HG03558 (cell line): ENCODE measurements around the gene LHFPL3.

ENCODE experiments used
- ATAC-seq: cut with Tn5 transposase; IDR thresholded peaks from one replicate; pipeline ENCODE4 v1.9.1; 2021; ENCODE audit warnings: moderate number of reproducible peaks; ENCODE audit not compliant: unreplicated experiment; ENCODE audit errors: extremely low read depth

The LHFPL3 gene

DNA sequence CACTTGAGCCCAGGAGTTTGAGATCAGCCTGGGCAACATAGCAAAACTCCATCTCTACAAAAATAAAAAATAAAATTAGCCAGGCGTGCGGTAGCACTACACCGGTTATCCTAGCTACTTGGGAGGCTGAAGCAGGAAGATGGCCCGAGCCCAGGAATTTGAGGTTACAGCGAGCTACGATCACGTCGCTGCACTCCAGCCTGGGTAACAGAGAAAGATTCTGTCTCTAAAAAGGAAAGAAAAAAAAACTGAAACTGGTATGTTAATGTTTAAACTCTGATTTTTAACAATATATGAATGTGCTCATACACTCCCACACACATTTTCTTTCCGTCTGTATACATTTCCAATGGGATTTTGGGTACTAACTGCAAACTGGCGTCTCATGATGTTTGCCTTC is 545.0 kb downstream of the LHFPL3 start:
- ATAC-seq: no peak

DNA sequence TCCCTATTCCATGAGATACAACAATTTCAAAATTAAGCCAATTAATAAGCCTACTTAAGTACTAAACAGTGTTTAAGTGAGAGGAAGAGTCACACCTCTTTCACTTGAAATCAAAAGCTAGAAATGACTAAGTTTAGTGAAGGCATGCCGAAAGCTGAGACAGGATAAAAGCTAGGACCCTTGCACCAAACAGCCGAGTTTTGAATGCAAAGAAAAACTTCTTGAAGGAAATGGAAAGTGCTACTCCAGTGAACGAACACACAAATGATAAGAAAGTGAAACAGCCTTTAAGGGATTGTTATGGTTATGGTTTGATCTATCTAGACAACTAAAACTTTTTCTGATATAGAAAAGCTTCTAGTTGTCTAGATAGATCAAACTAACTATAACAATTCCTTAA is 550.2 kb downstream of the LHFPL3 start:
- ATAC-seq: peak; percentile 89

DNA sequence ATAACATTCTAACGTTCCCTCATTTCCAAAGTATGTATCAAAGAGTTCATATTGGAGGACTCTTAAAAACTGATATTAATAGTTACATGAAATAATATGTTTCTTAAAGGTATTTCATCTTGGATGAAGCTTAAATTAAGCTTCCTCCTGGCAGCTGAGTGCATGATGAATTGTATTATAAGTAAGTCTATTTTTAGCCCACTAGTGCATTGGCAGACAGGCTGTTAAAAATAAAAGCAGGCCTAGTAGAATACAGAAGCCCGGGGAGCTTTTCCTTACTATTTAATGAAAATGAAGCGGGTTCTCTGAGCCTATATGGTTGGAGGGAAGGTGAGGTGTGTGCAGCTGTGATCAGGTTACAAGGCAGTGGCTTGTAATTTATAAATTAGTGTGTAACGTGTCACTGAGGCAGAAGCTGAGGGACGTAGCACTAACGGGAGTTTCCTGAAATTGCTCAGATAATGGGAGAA is 554.9 kb downstream of the LHFPL3 start:
- ATAC-seq: no peak

DNA sequence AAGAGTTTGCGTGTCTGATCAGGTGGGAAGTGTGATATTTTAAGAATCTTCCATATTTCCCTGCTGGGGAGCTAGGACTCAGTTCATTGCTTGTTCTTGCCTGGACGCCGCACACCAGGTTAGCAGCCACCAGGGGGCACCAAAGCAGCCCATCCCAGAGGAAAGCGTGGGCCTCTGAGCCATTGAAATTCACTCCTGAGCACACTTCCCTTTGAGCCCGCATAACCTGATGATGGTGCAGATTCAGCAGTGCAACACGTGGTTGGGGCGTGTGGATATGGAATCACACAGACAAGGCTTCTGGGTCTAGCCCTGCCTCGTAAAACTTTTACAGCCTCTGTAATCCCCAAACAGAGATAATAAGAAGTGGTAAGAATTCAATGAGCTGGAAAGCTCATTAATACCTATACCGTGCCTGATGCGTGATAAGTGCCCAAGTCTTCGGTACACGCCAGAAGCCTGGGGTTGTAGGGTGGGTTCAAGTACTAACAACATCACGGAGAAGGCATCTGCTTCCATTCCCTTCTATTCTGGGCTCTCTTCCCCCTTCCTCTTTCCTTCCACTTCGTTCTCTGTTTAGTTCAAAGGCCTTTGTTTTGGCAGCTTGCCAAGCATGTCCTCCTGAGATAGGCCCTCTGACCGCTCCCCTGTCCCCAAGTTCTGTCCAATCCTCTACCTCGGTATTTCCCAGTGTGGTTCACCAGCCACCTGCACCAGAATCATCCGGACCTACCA is 555.5 kb downstream of the LHFPL3 start:
- ATAC-seq: peak; percentile 54

DNA sequence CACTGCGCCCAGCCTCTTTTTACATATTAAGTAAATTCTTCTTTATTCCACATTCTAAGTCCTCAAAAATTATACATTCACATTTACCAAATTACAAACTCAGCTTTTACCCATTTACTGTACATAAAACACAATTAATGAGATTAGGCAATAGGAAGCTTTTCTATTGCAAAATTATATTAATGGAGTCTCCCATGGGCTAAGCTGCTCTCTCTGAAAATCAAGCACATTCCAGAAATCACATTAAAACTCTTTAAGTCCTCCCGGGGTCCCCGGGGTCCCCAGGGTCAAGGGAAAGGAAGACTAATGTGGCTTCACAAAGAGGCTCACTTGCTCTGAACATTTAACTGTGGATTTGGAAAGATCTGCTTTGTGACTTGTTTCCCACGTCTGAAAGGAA is 558.2 kb downstream of the LHFPL3 start:
- no peak for ATAC-seq

DNA sequence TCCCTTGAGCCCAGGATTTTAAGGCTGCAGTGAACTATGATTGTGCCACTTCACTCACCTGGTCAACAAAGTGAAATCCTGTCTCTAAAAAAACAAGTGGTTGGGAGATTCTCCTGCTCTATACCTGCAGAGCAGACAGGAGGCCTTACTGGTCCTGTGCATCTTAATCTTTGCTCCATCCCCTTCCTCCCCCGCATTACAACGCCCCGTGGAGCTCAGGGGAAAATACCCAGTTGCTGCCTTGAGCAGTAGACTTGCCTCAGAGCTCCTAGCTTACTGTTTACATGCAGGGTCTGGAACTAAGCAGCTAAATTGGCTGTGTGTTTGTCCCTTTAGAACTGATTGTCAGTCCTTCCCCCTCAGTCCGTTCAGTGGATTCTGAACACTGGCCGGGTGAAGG is 561.8 kb downstream of the LHFPL3 start:
- no peak for ATAC-seq

DNA sequence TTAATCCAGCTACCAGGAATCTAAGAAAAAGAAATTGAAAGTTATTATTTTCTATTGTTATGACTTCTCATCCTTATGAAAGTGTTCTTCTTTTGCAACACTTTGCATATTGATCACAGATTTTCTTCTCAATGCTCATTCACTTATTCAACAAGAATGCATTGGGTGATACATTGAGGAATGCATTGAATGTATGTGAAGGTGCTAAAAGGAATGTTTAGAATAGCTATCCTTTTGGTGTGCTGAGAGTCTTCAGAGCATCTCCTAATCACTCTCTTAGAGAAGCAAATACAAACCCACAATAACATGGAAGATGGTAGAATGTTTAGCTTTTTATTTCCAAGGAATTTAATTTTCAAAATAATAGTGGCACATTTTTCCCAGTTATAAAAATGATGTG is 563.5 kb downstream of the LHFPL3 start:
- no peak for ATAC-seq

DNA sequence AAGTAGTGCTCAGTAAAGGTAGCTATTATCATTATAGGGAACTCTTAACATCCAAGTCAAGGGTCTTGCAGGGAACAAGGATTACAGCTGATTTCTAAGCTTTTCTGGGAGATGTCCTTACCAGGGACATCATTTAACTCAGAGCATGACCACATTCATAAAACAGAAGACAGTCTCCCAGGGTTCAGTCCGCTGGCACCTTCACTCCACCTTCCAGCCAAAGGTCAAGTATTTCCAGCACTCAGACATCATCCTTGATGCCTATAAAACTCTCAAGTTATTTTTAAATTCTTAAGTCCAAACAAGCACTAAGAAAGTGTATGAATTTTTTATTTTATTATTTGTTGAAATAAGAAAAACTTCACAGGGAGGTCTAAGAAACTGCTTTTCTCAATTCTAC is 565.9 kb downstream of the LHFPL3 start:
- ATAC-seq: no peak

DNA sequence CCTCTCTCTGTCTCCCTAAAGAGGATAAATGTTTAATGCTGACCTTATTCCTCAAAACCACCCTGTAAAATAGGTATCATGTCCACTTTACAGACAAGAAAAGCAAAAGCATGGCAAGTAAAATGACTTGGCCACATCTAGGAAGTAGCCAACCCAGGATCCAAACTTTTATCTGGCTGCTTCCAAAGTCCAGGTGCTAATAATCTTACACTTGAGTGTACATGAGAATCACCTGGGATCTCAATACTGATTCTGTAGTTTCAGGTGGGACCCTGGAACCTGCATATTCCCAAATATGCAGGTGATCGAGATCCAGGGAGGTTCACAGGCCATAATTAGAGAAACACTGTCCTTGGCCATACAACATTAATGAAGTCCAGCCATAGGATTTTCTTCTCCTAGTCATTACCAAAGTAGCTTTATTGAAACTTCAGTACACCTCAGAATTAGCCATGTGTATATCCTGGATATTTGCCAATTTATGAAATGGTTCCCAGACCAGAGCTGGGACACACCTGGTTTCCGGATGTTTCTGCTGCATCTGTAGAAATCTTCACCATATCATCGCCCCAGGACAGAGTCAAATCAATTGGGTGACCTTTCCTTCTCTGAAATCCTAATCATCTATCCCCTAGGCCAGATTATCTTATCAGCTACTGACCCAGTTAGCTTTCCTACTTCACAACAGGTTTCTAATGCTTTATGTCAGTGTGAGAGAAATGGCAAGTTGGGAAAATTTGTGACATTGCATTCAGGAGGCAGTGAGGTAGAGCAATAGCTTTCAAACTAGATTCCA is 566.5 kb downstream of the LHFPL3 start:
- ATAC-seq: no peak

DNA sequence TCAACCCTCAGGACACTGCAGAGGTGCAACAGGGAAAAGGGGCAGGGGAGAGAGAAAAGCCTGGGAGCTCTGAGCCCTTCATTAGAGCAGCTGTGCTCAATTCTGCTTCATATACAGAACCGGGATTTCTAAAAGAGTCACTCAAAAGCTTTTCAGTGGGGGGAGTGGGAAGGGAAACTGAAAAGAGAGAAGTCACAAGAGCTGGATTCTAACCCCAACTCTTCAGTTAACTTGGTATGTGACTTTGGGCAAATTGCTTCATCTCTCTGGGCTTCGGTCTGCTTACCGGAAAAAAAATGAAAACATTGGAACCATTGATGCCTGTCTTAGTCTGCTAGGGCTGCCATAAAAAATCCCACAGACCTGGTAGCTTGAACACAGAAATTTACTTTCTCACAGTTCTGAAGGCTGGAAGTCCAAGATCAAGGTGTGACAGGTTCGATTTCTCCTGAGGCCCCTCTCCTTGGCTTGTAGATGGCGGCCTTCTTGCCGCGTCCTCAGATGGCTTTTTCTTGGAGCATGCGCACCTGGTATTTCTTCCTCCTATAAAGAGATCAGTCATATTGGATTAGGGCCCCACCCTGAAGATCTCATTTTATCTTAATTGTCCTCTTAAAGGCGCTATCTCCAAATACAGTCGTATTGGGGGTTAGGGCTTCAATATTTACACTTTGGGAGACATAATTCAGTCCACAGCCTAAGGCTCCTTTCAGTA is 567.3 kb downstream of the LHFPL3 start:
- ATAC-seq: no peak

DNA sequence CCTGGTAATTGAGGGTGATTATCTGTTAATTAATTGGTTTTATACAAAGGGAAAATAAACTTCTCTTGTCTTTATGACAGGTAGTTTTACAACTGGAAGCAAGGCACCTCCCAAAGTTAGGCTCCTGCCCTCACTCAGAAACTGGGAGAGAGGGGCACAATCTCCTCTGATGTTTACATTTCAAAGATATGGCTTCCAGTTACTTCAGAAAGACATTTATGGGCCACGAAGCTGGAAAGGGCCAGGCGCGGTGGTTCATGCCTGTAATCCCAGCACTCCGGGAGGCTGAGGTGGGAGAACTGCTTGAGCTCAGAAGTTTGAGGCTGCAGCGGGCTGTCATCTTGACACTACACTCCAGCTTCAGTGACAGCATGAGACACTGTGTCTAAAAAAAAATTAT is 570.0 kb downstream of the LHFPL3 start:
- ATAC-seq: no peak

DNA sequence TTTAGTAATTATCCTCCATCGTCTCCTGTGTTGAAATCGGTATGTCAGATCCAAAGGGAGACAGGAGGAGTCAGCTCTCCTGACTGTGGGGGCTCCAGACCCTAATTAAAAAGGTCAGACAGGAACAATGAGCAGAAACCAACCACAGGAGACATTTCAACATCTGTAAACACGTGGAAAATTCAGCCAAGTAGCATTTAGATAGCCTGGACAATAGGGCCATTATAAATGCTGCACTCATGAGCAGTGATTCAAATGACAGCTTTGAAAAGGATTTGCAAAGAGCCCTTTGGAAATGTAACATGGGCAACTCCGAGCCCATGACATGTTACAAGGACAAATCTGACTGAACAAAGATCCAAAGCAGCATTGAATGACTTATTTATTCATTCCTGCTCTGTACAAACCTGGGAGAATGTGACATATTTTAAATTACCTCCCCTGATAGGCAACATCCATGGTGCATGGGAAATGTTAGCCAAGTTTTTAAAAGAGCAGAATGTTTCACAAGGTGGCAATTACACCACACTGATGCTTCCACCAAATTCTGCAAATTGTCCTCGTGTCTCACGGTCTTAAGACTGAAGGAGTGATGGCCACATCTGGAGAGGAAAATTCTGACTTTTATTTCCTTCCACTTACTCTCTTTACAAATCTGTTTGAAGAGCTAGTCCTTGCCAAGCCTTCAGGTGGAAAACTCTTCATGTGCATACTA is 572.3 kb downstream of the LHFPL3 start:
- no peak for ATAC-seq

DNA sequence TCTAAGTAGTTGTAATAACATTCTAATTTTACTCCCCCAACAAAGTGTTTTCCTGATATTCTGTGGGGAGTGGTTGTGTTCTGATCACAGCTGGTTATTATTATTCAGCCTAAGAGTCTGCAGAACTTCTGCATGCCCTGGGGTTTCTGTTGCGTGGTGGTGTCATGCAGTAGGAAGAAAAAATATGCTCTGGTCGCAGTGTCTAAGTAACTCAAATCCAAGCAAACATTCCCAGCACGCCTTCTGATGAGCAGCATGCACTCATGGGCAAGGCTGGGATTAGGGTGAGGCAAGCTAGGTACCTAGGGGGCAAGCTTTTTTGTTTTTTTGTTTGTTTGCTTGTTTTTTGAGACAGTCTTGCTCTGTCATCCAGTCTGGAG is 572.8 kb downstream of the LHFPL3 start:
- ATAC-seq: no peak

DNA sequence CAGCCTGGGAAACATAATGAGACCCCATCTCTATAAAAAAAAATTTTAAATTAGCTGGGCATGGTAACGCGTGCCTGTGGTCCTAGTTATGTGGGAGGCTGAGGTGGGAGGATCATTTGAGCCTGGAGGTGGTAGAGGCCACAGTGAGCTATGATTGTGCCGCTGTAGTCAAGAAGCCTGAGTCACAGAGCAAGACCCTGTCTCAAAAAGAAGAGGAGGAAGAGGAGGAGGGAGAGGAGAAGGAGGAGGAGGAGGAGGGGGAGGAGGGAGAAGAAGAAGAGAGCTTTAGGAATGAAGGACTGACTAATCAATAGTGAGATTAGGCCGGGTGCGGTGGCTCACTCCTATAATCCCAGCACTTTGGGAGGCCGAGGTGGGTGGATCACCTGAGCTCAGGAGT is 573.8 kb downstream of the LHFPL3 start:
- ATAC-seq: no peak

DNA sequence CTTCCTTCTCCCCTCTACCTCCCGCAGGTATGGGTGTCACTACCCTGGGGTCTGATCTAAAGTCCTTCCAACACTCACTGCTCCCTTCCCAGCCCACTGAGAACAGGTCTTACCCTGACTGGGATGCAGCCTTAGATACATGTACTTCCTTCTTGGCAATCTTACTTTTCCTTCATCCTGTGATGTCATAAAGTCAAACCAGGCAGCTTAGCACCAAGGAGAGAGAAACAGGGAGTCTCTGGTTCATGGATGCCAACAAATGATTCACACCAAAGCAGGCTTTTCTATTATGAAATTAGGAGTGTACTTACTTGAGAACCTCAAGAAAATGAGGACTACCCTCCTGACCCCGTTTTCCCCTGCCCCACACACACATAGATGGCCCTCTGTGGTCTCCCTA is 574.6 kb downstream of the LHFPL3 start:
- ATAC-seq: no peak

DNA sequence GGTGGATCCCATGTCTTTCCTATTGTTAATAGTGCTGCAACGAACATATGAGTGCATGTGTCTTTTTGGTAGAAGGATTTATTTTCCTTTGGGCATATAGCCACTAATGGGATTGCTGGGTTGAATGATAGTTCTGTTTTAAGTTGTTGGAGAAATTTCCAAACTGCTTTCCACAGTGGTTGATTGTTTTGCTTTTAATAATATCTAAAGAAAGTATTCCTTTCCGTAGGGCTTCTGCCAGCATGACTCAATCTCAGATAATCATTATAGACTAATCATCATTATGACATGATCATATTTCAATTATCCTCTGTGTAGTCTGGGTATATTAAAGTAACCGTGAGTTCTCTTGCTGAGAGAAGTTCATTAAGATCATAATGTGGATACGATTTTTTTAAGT is 575.4 kb downstream of the LHFPL3 start:
- no peak for ATAC-seq

DNA sequence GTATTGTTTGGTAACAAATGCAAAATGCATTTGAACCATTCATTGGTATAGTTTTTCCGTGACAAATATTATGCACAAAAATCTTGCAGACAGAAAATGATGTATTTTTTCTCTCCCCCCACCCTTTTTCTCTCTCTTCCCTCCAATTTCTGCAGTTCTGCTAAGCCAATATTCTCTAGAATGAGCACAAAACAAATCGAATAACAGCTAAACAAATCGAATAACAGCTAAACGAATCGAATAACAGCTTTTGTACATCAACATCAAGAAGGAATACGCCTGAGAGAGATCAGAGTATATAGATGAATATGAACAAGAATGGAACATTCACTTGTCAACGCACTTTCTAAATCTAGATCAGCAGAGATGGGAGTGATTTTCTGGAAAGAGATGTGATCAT is 577.6 kb downstream of the LHFPL3 start:
- no peak for ATAC-seq

DNA sequence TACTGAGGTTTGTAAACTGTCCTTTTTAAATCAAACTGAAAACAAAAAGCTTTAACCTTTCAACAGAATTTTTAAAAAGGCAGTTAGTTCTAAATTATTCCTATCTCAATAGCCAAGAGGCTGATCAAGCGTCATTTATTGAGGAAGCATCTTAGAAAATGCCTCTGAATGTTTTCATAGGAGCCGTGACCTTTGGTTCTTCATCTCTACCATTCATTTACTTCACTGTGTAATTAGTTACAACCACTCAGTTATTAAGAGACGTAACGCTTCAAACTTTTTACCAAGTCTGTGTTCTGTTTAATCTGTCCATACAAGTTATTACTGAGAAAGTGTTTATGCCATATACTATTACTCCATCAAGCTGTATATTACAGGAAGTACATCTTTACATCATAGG is 578.2 kb downstream of the LHFPL3 start:
- ATAC-seq: no peak

DNA sequence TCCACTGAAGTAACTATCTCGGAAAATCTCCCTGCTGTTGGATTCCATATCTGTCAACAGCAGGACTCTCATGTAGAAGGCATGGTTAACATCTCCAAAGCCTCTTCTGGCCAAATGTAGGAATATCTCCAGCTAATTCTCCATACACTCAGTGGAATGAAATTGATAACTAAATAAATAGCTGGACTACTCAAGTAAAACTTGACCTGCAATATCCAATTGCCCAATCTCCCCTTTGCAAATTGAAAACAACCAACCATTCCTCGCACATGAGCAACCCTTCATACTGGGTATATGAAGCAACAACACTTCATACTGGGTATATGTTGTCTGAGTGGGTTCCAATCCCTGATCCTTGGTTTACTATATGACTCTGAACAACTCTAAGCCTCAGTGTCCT is 580.2 kb downstream of the LHFPL3 start:
- ATAC-seq: no peak

DNA sequence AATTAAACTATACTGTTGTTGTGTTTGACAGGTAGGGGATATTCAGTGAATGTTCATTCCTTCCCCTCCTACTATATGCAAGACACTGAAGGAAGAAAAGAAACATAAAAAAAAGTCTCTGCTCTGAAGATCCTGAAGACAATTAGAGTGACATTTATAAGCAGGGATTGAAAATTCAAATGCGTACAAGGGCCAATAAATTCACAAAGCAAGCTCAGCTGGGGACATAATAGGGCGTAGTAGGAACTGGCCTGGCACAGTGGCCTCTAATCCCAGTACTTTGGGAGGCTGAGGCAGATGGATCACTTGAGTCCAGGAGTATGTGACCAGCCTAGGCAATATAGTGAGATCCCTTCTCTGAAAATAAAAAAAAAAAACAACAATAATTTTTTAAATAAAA is 580.7 kb downstream of the LHFPL3 start:
- no peak for ATAC-seq

DNA sequence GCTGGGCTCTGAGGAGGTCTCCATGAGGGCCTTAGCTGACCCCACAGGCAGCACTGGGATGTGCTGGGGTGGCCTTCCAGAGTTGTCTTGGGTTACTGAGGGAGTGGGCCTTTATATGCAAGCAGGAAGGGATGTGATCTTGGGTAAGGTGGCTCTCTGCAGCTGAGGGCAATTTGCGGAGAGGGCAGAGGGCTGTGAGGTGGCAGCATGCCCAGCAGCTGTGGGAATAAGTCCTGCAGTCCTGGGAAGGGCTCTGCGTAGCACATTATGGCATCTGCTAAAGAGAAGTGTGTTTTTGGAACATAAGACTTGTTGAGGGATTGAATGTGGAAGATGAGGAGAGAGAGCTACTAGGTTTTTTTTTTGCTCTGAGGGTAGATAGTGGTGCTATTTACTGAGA is 586.0 kb downstream of the LHFPL3 start:
- no peak for ATAC-seq
